Fibroblast of lung (primary cell): ENCODE data around the gene ZNF407. TPM values are rescaled to one million over a fixed set of nuclear protein-coding genes. Genes with fewer than 3 reads are reported as not detected.

Source experiments
- DNase-seq, 2 donors: peaks; one replicate each; pipeline versions ENCODE4 v3.0.0 to v3.0.0-alpha.2; 2010; ENCODE audit warnings: low read depth in 2 of 2
- H2AFZ ChIP-seq: 2 replicates; pipeline ENCODE4 v1.5.1; 2012; ENCODE audit warnings: low read length, control low read depth, inconsistent platforms
- H3K27ac ChIP-seq: 2 replicates; pipeline ENCODE4 v1.5.1; 2011; ENCODE audit warnings: low read length, control low read depth; ENCODE audit not compliant: insufficient read depth
- H3K27me3 ChIP-seq: 2 replicates; pipeline ENCODE4 v1.5.1; 2011; ENCODE audit warnings: mild to moderate bottlenecking, low read length; ENCODE audit not compliant: control insufficient read depth, insufficient read depth
- H3K36me3 ChIP-seq: 2 replicates; pipeline ENCODE4 v1.5.1; 2011; ENCODE audit warnings: low read length; ENCODE audit not compliant: control insufficient read depth, insufficient read depth
- H3K4me1 ChIP-seq: 2 replicates; pipeline ENCODE4 v1.5.1; 2011; ENCODE audit warnings: low read length; ENCODE audit not compliant: control insufficient read depth, insufficient read depth; ENCODE audit errors: extremely low read depth
- H3K4me2 ChIP-seq: 2 replicates; pipeline ENCODE4 v1.5.1; 2011; ENCODE audit warnings: low read length, control low read depth; ENCODE audit not compliant: insufficient read depth; ENCODE audit errors: extremely low read depth
- H3K4me3 ChIP-seq, 4 experiments: fragments of 200-600 bp in 1 of 4; sonication (generic) in 1 of 4; replicated peaks in 1 of 4; 2 replicates each; pipeline ENCODE4 v1.5.1; 2011 to 2016; ENCODE audit warnings: low read length in 4 of 4, low read depth in 3 of 4, mild to moderate bottlenecking in 3 of 4, control low read depth in 2 of 4, inconsistent platforms in 1 of 4, mixed read lengths in 1 of 4; ENCODE audit not compliant: insufficient read depth in 1 of 4; ENCODE audit errors: control extremely low read depth in 1 of 4
- H3K79me2 ChIP-seq: 2 replicates; pipeline ENCODE4 v1.5.1; 2012; ENCODE audit warnings: mild to moderate bottlenecking, low read length, inconsistent platforms; ENCODE audit not compliant: control insufficient read depth, insufficient read depth
- H3K9ac ChIP-seq: 2 replicates; pipeline ENCODE4 v1.5.1; 2011; ENCODE audit warnings: mild to moderate bottlenecking, low read length, control low read depth; ENCODE audit not compliant: insufficient read depth
- H3K9me3 ChIP-seq: 2 replicates; pipeline ENCODE4 v1.5.1; 2012; ENCODE audit warnings: low read depth, low read length; ENCODE audit not compliant: control insufficient read depth, insufficient read depth
- H4K20me1 ChIP-seq: 2 replicates; pipeline ENCODE4 v1.5.1; 2011; ENCODE audit warnings: low read length; ENCODE audit not compliant: control insufficient read depth, insufficient read depth; ENCODE audit errors: extremely low read depth
- EZH2 ChIP-seq: IDR thresholded peaks from 2 replicates; pipeline ENCODE4 v1.5.1; 2012; ENCODE audit warnings: low read length, control low read depth, mild to moderate bottlenecking; ENCODE audit errors: missing control alignments
- polyA plus RNA-seq, 2 donors: library from polyadenylated mRNA; depleted of rRNA in 1 of 2; stranded (reverse) in 1 of 2; unstranded in 1 of 2; fragments of >200 nt; gene quantifications; 2 replicates each; pipeline ENCODE4 v1.2.1, GENCODE V29; 2011 to 2012; ENCODE audit warnings: missing spikeins in 1 of 2
- total RNA-seq: library from RNA; depleted of rRNA; stranded (reverse); fragments of >200 nt; gene quantifications from 2 replicates; pipeline ENCODE4 v1.2.1, GENCODE V29; 2014
- TF ChIP-seq, protein P1 (sequence below), 2 donors: IDR thresholded peaks in 1 of 2; conservative IDR thresholded peaks in 1 of 2; 1 replicate in 1 of 2; 2 replicates in 1 of 2; pipeline ENCODE4 v1.5.1; 2011 to 2012; ENCODE audit warnings: low read length in 2 of 2, control low read depth in 1 of 2, inconsistent platforms in 1 of 2, low read depth in 1 of 2, mild to moderate bottlenecking in 1 of 2

Gene ZNF407
- total and polyA plus RNA-seq, 2 donors (not counting 1 experiment from before 2014, with no cell fraction given): 5.1 to 12.6 TPM

- no peak for DNase-seq
Observed at GRCh38 chr18:74873629-74874028, 276.0 kb downstream of the ZNF407 start.

GRCh38 chr18:74874351-74874750 is 276.7 kb downstream of the ZNF407 start:
- no peaks in the 10 kb centered on the region for H3K79me2 ChIP-seq
- no peak overlapping the region for H3K27ac ChIP-seq
- H3K36me3 ChIP-seq: no peaks in the 10 kb centered on the region
- TF ChIP-seq, protein P1, sequence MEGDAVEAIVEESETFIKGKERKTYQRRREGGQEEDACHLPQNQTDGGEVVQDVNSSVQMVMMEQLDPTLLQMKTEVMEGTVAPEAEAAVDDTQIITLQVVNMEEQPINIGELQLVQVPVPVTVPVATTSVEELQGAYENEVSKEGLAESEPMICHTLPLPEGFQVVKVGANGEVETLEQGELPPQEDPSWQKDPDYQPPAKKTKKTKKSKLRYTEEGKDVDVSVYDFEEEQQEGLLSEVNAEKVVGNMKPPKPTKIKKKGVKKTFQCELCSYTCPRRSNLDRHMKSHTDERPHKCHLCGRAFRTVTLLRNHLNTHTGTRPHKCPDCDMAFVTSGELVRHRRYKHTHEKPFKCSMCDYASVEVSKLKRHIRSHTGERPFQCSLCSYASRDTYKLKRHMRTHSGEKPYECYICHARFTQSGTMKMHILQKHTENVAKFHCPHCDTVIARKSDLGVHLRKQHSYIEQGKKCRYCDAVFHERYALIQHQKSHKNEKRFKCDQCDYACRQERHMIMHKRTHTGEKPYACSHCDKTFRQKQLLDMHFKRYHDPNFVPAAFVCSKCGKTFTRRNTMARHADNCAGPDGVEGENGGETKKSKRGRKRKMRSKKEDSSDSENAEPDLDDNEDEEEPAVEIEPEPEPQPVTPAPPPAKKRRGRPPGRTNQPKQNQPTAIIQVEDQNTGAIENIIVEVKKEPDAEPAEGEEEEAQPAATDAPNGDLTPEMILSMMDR (conservative IDR thresholded peaks at IDR 0.05 in 1 of 2, IDR thresholded peaks at IDR 0.05 in 1 of 2; ENCODE audit: low read depth in 1 of 2, low read length in 2 of 2): no peak
- TF ChIP-seq EZH2: no peak
- DNase-seq: no peak
- H3K4me2 ChIP-seq: no peak overlapping the region
- no peak overlapping the region for H2AFZ ChIP-seq
- no peaks in the 10 kb centered on the region for H4K20me1 ChIP-seq
- H3K4me3 ChIP-seq: no peak overlapping the region
- no peaks in the 10 kb centered on the region for H3K9me3 ChIP-seq
- H3K27me3 ChIP-seq: no peaks in the 10 kb centered on the region
- H3K4me1 ChIP-seq: no peaks in the 10 kb centered on the region
- no peak overlapping the region for H3K9ac ChIP-seq

More at GRCh38 chr18:74873629-74874028, 276.0 kb downstream of the ZNF407 start:
- Histone ChIP-seq H3K27ac (no peak overlapping the region), H3K79me2 (no peaks in the 10 kb centered on the region), H3K9me3 (no peaks in the 10 kb centered on the region), H3K36me3 (no peaks in the 10 kb centered on the region), H2AFZ (no peak overlapping the region), H4K20me1 (no peaks in the 10 kb centered on the region), H3K4me2 (no peak overlapping the region), H3K9ac (no peak overlapping the region), H3K4me1 (no peaks in the 10 kb centered on the region), H3K27me3 (no peaks in the 10 kb centered on the region), H3K4me3 (no peak overlapping the region)
- no peak for TF ChIP-seq EZH2
- TF ChIP-seq, protein P1 (conservative IDR thresholded peaks at IDR 0.05 in 1 of 2, IDR thresholded peaks at IDR 0.05 in 1 of 2; ENCODE audit: low read depth in 1 of 2, low read length in 2 of 2): no peak

GRCh38 chr18:74876630-74877243 is 279.1 kb downstream of the ZNF407 start:
- Histone ChIP-seq H3K27ac (no peak overlapping the region), H2AFZ (no peak overlapping the region), H3K4me2 (no peak overlapping the region), H3K9me3 (no peaks in the 10 kb centered on the region), H3K27me3 (no peaks in the 10 kb centered on the region), H3K36me3 (no peaks in the 10 kb centered on the region), H4K20me1 (no peaks in the 10 kb centered on the region), H3K4me1 (no peaks in the 10 kb centered on the region), H3K79me2 (no peaks in the 10 kb centered on the region), H3K9ac (no peak overlapping the region), H3K4me3 (no peak overlapping the region)
- TF ChIP-seq, protein P1 (conservative IDR thresholded peaks at IDR 0.05 in 1 of 2, IDR thresholded peaks at IDR 0.05 in 1 of 2; ENCODE audit: low read depth in 1 of 2, low read length in 2 of 2): no peak
- no peak for TF ChIP-seq EZH2
- DNase-seq: no peak
